HepG2 (cell line): ENCODE results near the gene SRXN1. TPM values are rescaled to one million over a fixed set of nuclear protein-coding genes. Genes with fewer than 3 reads are reported as not detected.
A peak's percentile ranks its signal among the peaks of the same experiment; 100 is the strongest.

Source experiments
- ATF7-NPFF ChIP-seq: sonication (generic); formaldehyde crosslinking; IDR thresholded peaks from 2 replicates; pipeline ENCODE4 v1.8.1; 2023; ENCODE audit warnings: mild to moderate bottlenecking, low read depth, missing genetic modification reagents, moderate library complexity
- CENPX ChIP-seq: sonication (generic); formaldehyde crosslinking; IDR thresholded peaks from 2 replicates; pipeline ENCODE4 v1.9.0; 2021; ENCODE audit warnings: mild to moderate bottlenecking, missing genetic modification reagents, moderate library complexity
- CHD4 ChIP-seq: fragments of 200-600 bp; sonication (generic); IDR thresholded peaks from 2 replicates; pipeline ENCODE4 v1.7.0; 2017; ENCODE audit warnings: mild to moderate bottlenecking, low read length, borderline replicate concordance
- GPN1 ChIP-seq: sonication (generic); formaldehyde crosslinking; IDR thresholded peaks from 2 replicates; pipeline ENCODE4 v1.5.1; 2020; ENCODE audit warnings: missing genetic modification reagents, borderline replicate concordance
- HMG20A ChIP-seq: IDR thresholded peaks from 2 replicates; pipeline ENCODE4 v1.6.1; 2016; ENCODE audit warnings: borderline replicate concordance
- KDM1A ChIP-seq: IDR thresholded peaks from 2 replicates; pipeline ENCODE4 v1.6.1; 2016; ENCODE audit warnings: missing compliant biosample characterization
- PRDM15 ChIP-seq: sonication (generic); formaldehyde crosslinking; IDR thresholded peaks from 2 replicates; pipeline ENCODE4 v1.4.0; 2020; ENCODE audit warnings: missing genetic modification reagents
- RORA ChIP-seq: sonication (generic); formaldehyde crosslinking; IDR thresholded peaks from 2 replicates; pipeline ENCODE4 v1.5.0; 2020; ENCODE audit warnings: mild to moderate bottlenecking, missing genetic modification reagents, moderate library complexity
- TEAD3 ChIP-seq: optimal IDR thresholded peaks from 2 replicates; pipeline ENCODE3; 2016; ENCODE audit warnings: borderline replicate concordance
- ZC3H13 ChIP-seq: sonication (generic); formaldehyde crosslinking; IDR thresholded peaks from 2 replicates; pipeline ENCODE4 v1.8.1; 2023; ENCODE audit warnings: mild to moderate bottlenecking, missing genetic modification reagents, moderate library complexity
- ZHX1 ChIP-seq: sonication (generic); formaldehyde crosslinking; IDR thresholded peaks from 2 replicates; pipeline ENCODE4 v1.8.1; 2022; ENCODE audit warnings: low read depth, mild to moderate bottlenecking, missing genetic modification reagents
- ZNF230 ChIP-seq: sonication (generic); formaldehyde crosslinking; IDR thresholded peaks from 2 replicates; pipeline ENCODE4 v1.4.0; 2020; ENCODE audit warnings: mild to moderate bottlenecking, missing genetic modification reagents
- ZNF710 ChIP-seq: sonication (generic); formaldehyde crosslinking; IDR thresholded peaks from 2 replicates; pipeline ENCODE4 v1.5.0; 2020; ENCODE audit warnings: mild to moderate bottlenecking, missing genetic modification reagents, borderline replicate concordance
- ZNF737 ChIP-seq: sonication (generic); formaldehyde crosslinking; IDR thresholded peaks from 2 replicates; pipeline ENCODE4 v1.5.0; 2020; ENCODE audit warnings: missing genetic modification reagents, mild to moderate bottlenecking, borderline replicate concordance
- ZNF772 ChIP-seq: sonication (generic); formaldehyde crosslinking; IDR thresholded peaks from 2 replicates; pipeline ENCODE4 v1.5.0; 2020; ENCODE audit warnings: mild to moderate bottlenecking, missing genetic modification reagents
- ZNF800 ChIP-seq: sonication (generic); formaldehyde crosslinking; IDR thresholded peaks from 2 replicates; pipeline ENCODE4 v1.4.0; 2020; ENCODE audit warnings: missing genetic modification reagents
- ZSCAN25 ChIP-seq: sonication (generic); formaldehyde crosslinking; IDR thresholded peaks from 2 replicates; pipeline ENCODE4 v1.8.0; 2022; ENCODE audit warnings: mild to moderate bottlenecking, missing genetic modification reagents
- polyA plus RNA-seq, 8 experiments: library from polyadenylated mRNA; depleted of rRNA in 3 of 8; stranded (reverse) in 7 of 8; unstranded in 1 of 8; fragments of >200 nt; fragmentation: Illumina TruSeq in 4 of 8; extraction: Trizol in 4 of 8; gene quantifications; 2 replicates each; pipeline versions ENCODE4 v1.2.1 to v1.2.3, GENCODE V29; 2011 to 2016; ENCODE audit warnings: low read depth in 4 of 8, missing spikeins in 1 of 8, mixed read lengths in 1 of 8; ENCODE audit not compliant: insufficient read depth in 1 of 8
- total RNA-seq, 5 experiments: library from RNA; depleted of rRNA; stranded (reverse); fragments of >200 nt; fragmentation: Illumina TruSeq; extraction: Trizol; gene quantifications; 2 replicates each; pipeline ENCODE4 v1.2.3, GENCODE V29; 2016; ENCODE audit warnings: low read depth in 1 of 5

The SRXN1 gene
- total and polyA plus RNA-seq, 2 of the 13 experiments (the other 11 are each of a cell fraction or from before 2014, with no cell fraction given), result 29.9 to 87.7 TPM

- 0 out of 2 replicates have a peak, but pooled peaks have one; percentile 36 for TF ChIP-seq PRDM15 (CRISPR knock-in tag)
- no peak for TF ChIP-seq ZC3H13 (CRISPR knock-in tag)
- peak; percentile 83 for TF ChIP-seq ATF7-NPFF
- TF ChIP-seq KDM1A (CRISPR knock-in tag), result no peak
- TF ChIP-seq HMG20A, result no peak
- TF ChIP-seq ZNF772 (CRISPR knock-in tag), result no peak
- TF ChIP-seq TEAD3, result peak; percentile 42
- TF ChIP-seq ZNF230 (CRISPR knock-in tag), result 0 out of 2 replicates have a peak, but pooled peaks have one; percentile 39
- TF ChIP-seq GPN1 (CRISPR knock-in tag), result no peak
- TF ChIP-seq ZNF737, result peak; percentile 71
- no peak for TF ChIP-seq RORA
- TF ChIP-seq ZSCAN25 (CRISPR knock-in tag), result no peak
- no peak for TF ChIP-seq ZNF800 (CRISPR knock-in tag)
- no peak for TF ChIP-seq CENPX (CRISPR knock-in tag)
- TF ChIP-seq CHD4, result no peak
- no peak for TF ChIP-seq ZHX1 (CRISPR knock-in tag)
- no peak for TF ChIP-seq ZNF710 (CRISPR knock-in tag)
Observed at GRCh38 chr20:651713-652614, 1.0 kb downstream of the SRXN1 start (continued).
